ENCODE measurements around the gene CCDC40.

CCDC40 gene

GRCh38 chr17:80104321-80104955, 68.0 kb downstream of the CCDC40 start:
- peak; percentile 85 for DNase-seq

GRCh38 chr17:80104956-80105375, 68.5 kb downstream of the CCDC40 start:
- no peak for DNase-seq

- peak; percentile 73 for DNase-seq
Observed at GRCh38 chr17:80105762-80106161, 69.3 kb downstream of the CCDC40 start.

- DNase-seq = peak; percentile 70
Observed at GRCh38 chr17:80106176-80106575, 69.7 kb downstream of the CCDC40 start.

- DNase-seq = no peak
Observed at GRCh38 chr17:80106751-80107150, 70.3 kb downstream of the CCDC40 start.

- DNase-seq = no peak
Observed at GRCh38 chr17:80107231-80108021, 71.0 kb downstream of the CCDC40 start.

GRCh38 chr17:80108036-80108971, 71.9 kb downstream of the CCDC40 start:
- DNase-seq = no peak

- DNase-seq = no peak
Observed at GRCh38 chr17:80109066-80109660, 72.7 kb downstream of the CCDC40 start.

GRCh38 chr17:80109713-80110446, 73.4 kb downstream of the CCDC40 start:
- peak; percentile 53 for DNase-seq

- DNase-seq = no peak
Observed at GRCh38 chr17:80110447-80110812, 74.0 kb downstream of the CCDC40 start.

GRCh38 chr17:80110927-80111701, 74.7 kb downstream of the CCDC40 start:
- DNase-seq = no peak

GRCh38 chr17:80111702-80112470, 75.4 kb downstream of the CCDC40 start:
- peak; percentile 23 for DNase-seq

GRCh38 chr17:80112471-80113032, 76.1 kb downstream of the CCDC40 start:
- no peak for DNase-seq

GRCh38 chr17:80113033-80113484, 76.6 kb downstream of the CCDC40 start:
- no peak for DNase-seq

GRCh38 chr17:80114758-80115157, 78.3 kb downstream of the CCDC40 start:
- no peak for DNase-seq

- no peak for DNase-seq
Observed at GRCh38 chr17:80115159-80115558, 78.7 kb downstream of the CCDC40 start.

- no peak for DNase-seq
Observed at GRCh38 chr17:80116276-80116920, 80.0 kb downstream of the CCDC40 start.

- DNase-seq = no peak
Observed at GRCh38 chr17:80116921-80117380, 80.5 kb downstream of the CCDC40 start.

Measured in DMS53 (cell line).